ENCODE data around the gene HSPA6.
"Not testable (repeated sequence)": the region's sequence is repeated elsewhere in the genome, so short reads cannot be mapped to it uniquely, and the experiment has no call there.

DNA sequence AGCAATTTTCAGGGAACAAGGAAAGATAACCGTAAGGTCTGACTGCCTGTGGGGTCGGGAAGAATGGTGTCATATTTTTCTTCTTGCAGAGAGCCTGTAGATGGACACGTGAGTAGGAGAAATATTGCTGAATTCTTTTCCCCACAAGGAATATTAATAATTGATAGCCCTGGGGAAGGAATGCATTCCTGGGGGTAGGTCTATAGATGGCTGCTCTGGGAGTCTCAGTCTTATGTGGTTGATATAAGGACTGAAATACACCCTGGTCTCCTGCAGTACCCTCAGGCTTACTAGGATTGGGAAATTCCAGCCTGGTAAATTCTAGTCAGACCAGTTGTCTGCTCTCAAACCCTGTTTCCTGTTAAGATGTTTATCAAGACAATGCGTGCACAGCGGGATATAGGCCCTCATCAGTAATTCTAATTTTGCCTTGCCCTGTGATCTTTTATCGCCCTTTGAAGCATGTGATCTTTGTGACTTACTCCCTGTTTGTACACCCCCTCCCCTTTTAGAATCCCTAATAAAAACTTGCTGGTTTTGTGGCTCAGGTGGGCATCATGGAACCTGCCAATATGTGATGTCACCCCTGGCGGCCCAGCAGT is 12.8 kb downstream of the HSPA6 start:
- TF ChIP-seq, protein P1, sequence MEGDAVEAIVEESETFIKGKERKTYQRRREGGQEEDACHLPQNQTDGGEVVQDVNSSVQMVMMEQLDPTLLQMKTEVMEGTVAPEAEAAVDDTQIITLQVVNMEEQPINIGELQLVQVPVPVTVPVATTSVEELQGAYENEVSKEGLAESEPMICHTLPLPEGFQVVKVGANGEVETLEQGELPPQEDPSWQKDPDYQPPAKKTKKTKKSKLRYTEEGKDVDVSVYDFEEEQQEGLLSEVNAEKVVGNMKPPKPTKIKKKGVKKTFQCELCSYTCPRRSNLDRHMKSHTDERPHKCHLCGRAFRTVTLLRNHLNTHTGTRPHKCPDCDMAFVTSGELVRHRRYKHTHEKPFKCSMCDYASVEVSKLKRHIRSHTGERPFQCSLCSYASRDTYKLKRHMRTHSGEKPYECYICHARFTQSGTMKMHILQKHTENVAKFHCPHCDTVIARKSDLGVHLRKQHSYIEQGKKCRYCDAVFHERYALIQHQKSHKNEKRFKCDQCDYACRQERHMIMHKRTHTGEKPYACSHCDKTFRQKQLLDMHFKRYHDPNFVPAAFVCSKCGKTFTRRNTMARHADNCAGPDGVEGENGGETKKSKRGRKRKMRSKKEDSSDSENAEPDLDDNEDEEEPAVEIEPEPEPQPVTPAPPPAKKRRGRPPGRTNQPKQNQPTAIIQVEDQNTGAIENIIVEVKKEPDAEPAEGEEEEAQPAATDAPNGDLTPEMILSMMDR (IDR thresholded peaks at IDR 0.05; ENCODE audit: insufficient read depth, low read length, poor library complexity, severe bottlenecking): not testable (repeated sequence)
- not testable (repeated sequence) for TF ChIP-seq EZH2phosphoT487 (conservative IDR thresholded peaks at IDR 0.05; ENCODE audit: low read length)

Data from SU-DHL-6 (cell line).